SK-N-SH (cell line): ENCODE measurements around the gene GRAMD2A. TPM values are rescaled to one million over a fixed set of nuclear protein-coding genes. Genes with fewer than 3 reads are reported as not detected.

ENCODE experiments used
- CTCF ChIA-PET: fragments of 300-600, 350-600 bp; formaldehyde crosslinking; extraction: SDS; loops from one replicate; lab custom pipeline; 2021; lab: Yijun Ruan, JAX
- POLR2A ChIA-PET: fragments of 350-600 bp; sonication (Branson Sonifier 250); formaldehyde crosslinking; extraction: SDS; loops from one replicate; lab custom pipeline; 2020; ENCODE audit warnings: antibody characterized with exemption, inconsistent platforms; lab: Yijun Ruan, JAX
- DNase-seq: peaks from one replicate; pipeline ENCODE4 v3.0.0; 2012
- H2AFZ ChIP-seq: fragments of 200-600 bp; sonication (generic); 2 replicates; pipeline ENCODE4 v1.8.1; 2016; ENCODE audit warnings: antibody characterized with exemption, mild to moderate bottlenecking, low read depth
- H3F3A ChIP-seq: fragments of 200-600 bp; sonication (generic); replicated peaks from 2 replicates; pipeline ENCODE3; 2016; ENCODE audit warnings: antibody characterized with exemption, mild to moderate bottlenecking; ENCODE audit not compliant: insufficient read depth
- H3K27ac ChIP-seq, 2 experiments: fragments of 200-500 bp in 1 of 2; fragments of 200-600 bp in 1 of 2; sonication (Bioruptor generic) in 1 of 2; sonication (generic), shearing (Covaris generic) in 1 of 2; 2 replicates each; pipeline versions ENCODE4 v1.5.1 to v1.6.1; 2014 to 2016; ENCODE audit warnings: low read depth in 2 of 2, inconsistent platforms in 1 of 2, low read length in 1 of 2, mild to moderate bottlenecking in 1 of 2, mixed read lengths in 1 of 2
- H3K27me3 ChIP-seq: fragments of 200-600 bp; sonication (generic), shearing (Covaris generic); 2 replicates; pipeline ENCODE4 v1.6.1; 2016; ENCODE audit warnings: mixed run types; ENCODE audit not compliant: insufficient read depth
- H3K36me3 ChIP-seq, 2 experiments: fragments of 200-500 bp in 1 of 2; fragments of 200-600 bp in 1 of 2; sonication (Bioruptor generic) in 1 of 2; sonication (generic) in 1 of 2; replicated peaks in 1 of 2; 2 replicates each; pipeline versions ENCODE3 to v1.5.1; 2014 to 2016; ENCODE audit warnings: low read length in 1 of 2, mild to moderate bottlenecking in 1 of 2; ENCODE audit not compliant: insufficient read depth in 2 of 2, control insufficient read depth in 1 of 2
- H3K4me1 ChIP-seq, 2 experiments: fragments of 200-500 bp in 1 of 2; fragments of 200-600 bp in 1 of 2; sonication (Bioruptor generic) in 1 of 2; sonication (generic), shearing (Covaris generic) in 1 of 2; 2 replicates each; pipeline versions ENCODE4 v1.5.1 to v1.6.1; 2014 to 2016; ENCODE audit warnings: low read depth in 1 of 2, low read length in 1 of 2, mixed run types in 1 of 2; ENCODE audit not compliant: insufficient read depth in 2 of 2, control insufficient read depth in 1 of 2
- H3K4me2 ChIP-seq: fragments of 200-600 bp; sonication (generic), shearing (Covaris generic); 2 replicates; pipeline ENCODE4 v1.6.1; 2017; ENCODE audit warnings: mixed run types
- H3K4me3 ChIP-seq, 2 experiments: fragments of 200-500 bp in 1 of 2; fragments of 200-600 bp in 1 of 2; sonication (Bioruptor generic) in 1 of 2; sonication (generic), shearing (Covaris generic) in 1 of 2; 2 replicates each; pipeline versions ENCODE4 v1.5.1 to v1.8.1; 2014 to 2016; ENCODE audit warnings: low read depth in 2 of 2, inconsistent platforms in 1 of 2, low read length in 1 of 2, mild to moderate bottlenecking in 1 of 2, mixed read lengths in 1 of 2, moderate library complexity in 1 of 2
- H3K79me2 ChIP-seq: fragments of 200-600 bp; sonication (generic); 2 replicates; pipeline ENCODE4 v1.8.1; 2017; ENCODE audit warnings: mild to moderate bottlenecking; ENCODE audit not compliant: insufficient read depth
- H3K9ac ChIP-seq: fragments of 200-600 bp; sonication (generic); 2 replicates; pipeline ENCODE4 v1.6.1; 2017; ENCODE audit warnings: mixed run types
- H3K9me2 ChIP-seq: fragments of 200-600 bp; sonication (generic); 2 replicates; pipeline ENCODE4 v1.6.1; 2017; ENCODE audit warnings: mixed run types
- H3K9me3 ChIP-seq: fragments of 200-600 bp; sonication (generic); 2 replicates; pipeline ENCODE4 v1.6.1; 2017; ENCODE audit warnings: mixed run types, mild to moderate bottlenecking, moderate library complexity
- H4K20me1 ChIP-seq: fragments of 200-600 bp; sonication (generic); 2 replicates; pipeline ENCODE4 v1.6.1; 2017; ENCODE audit warnings: mild to moderate bottlenecking, mixed run types; ENCODE audit not compliant: insufficient read depth
- EZH2phosphoT487 ChIP-seq: fragments of 200-600 bp; sonication (generic); IDR thresholded peaks from 2 replicates; pipeline ENCODE4 v1.6.1; 2017; ENCODE audit warnings: low read depth, mixed run types, mild to moderate bottlenecking, antibody characterized with exemption, moderate library complexity, borderline replicate concordance
- FOSL2 ChIP-seq: IDR thresholded peaks from 2 replicates; pipeline ENCODE4 v1.4.0; 2012; ENCODE audit warnings: low read depth, mild to moderate bottlenecking, moderate library complexity, borderline replicate concordance
- FOXM1 ChIP-seq: IDR thresholded peaks from 2 replicates; pipeline ENCODE4 v1.4.0; 2012; ENCODE audit warnings: low read depth, mild to moderate bottlenecking
- MAX ChIP-seq: IDR thresholded peaks from 2 replicates; pipeline ENCODE4 v1.4.0; 2012; ENCODE audit warnings: low read depth
- MXI1 ChIP-seq: IDR thresholded peaks from 2 replicates; pipeline ENCODE4 v1.6.1; 2012; ENCODE audit warnings: mild to moderate bottlenecking, low read depth, low read length, improper control_type of control experiment
- NFIC ChIP-seq: IDR thresholded peaks from 2 replicates; pipeline ENCODE4 v1.4.0; 2012; ENCODE audit warnings: borderline replicate concordance
- POLR2AphosphoS5 ChIP-seq: IDR thresholded peaks from 2 replicates; pipeline ENCODE4 v1.6.1; 2012; ENCODE audit warnings: low read depth, low read length
- RAD21 ChIP-seq: IDR thresholded peaks from 2 replicates; pipeline ENCODE4 v1.6.1; 2012; ENCODE audit warnings: mild to moderate bottlenecking, low read length
- RCOR1 ChIP-seq: fragments of 150-350 bp; IDR thresholded peaks from 2 replicates; pipeline ENCODE4 v1.6.1; 2017; ENCODE audit warnings: antibody characterized with exemption, low read length
- RFX5 ChIP-seq: IDR thresholded peaks from 2 replicates; pipeline ENCODE4 v1.6.1; 2012; ENCODE audit warnings: mild to moderate bottlenecking, improper control_type of control experiment, low read length
- RXRA ChIP-seq: IDR thresholded peaks from 2 replicates; pipeline ENCODE4 v1.4.0; 2012; ENCODE audit warnings: low read depth, mild to moderate bottlenecking, borderline replicate concordance
- SIN3A ChIP-seq: IDR thresholded peaks from 2 replicates; pipeline ENCODE4 v1.6.1; 2012; ENCODE audit warnings: low read depth, mild to moderate bottlenecking, low read length, moderate library complexity, borderline replicate concordance
- SMC3 ChIP-seq: IDR thresholded peaks from 2 replicates; pipeline ENCODE4 v1.6.1; 2012; ENCODE audit warnings: low read depth, low read length, improper control_type of control experiment
- TCF12 ChIP-seq: IDR thresholded peaks from 2 replicates; pipeline ENCODE4 v1.4.0; 2012
- USF2 ChIP-seq: fragments of 150-350 bp; IDR thresholded peaks from 2 replicates; pipeline ENCODE4 v1.6.1; 2017; ENCODE audit warnings: antibody characterized with exemption, low read length, low read depth, borderline replicate concordance
- YY1 ChIP-seq: IDR thresholded peaks from 2 replicates; pipeline ENCODE4 v1.4.0; 2012; ENCODE audit warnings: low read depth, mild to moderate bottlenecking
- WGBS: methylation state at CpG from one replicate; pipeline ENCODE4 v1.1.6; 2017; ENCODE audit warnings: low lambda C conversion rate; 5-methylcytosine and 5-hydroxymethylcytosine counted together
- polyA plus RNA-seq, 3 experiments: library from polyadenylated mRNA; depleted of rRNA; stranded (reverse); fragments of >200 nt; gene quantifications; 2 replicates each; pipeline ENCODE4 v1.2.3, GENCODE V29; 2012
- TF ChIP-seq, protein P1 (sequence below): fragments of 150-350 bp; IDR thresholded peaks from 2 replicates; pipeline ENCODE4 v1.6.1; 2016; ENCODE audit warnings: mild to moderate bottlenecking, low read depth, low read length

The GRAMD2A gene
- polyA plus RNA-seq, 1 of the 3 experiments (the other 2 are of a cell fraction) = 0.10 TPM

DNA sequence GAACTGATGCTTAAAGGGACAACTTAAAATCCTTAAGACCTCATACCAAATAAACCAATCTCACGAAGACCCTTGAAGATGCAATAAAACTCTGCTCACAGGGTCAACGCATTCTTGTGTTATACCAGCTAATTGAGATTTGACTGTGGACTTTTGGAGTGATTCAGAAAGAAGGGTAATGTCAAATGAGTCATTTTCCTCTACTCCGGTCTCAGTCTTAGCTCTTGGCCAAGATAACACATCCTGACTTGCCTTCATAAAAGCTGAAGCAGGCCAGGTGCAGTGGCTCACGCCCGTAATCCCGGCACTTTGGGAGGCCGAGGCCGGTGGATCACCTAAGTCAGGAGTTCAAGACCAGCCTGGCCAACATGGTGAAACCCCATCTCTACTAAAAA lies 29.6 kb upstream of the GRAMD2A start (continued):
- TF ChIP-seq EZH2phosphoT487 = no peak
- TF ChIP-seq POLR2AphosphoS5 = no peak
- no peak for TF ChIP-seq YY1
- no peak for TF ChIP-seq SMC3
- no peak for TF ChIP-seq RXRA
- no peak for TF ChIP-seq RCOR1
- TF ChIP-seq MAX = peak; percentile 30; the same call in 1 of the 2 replicates
- no peak for TF ChIP-seq RFX5
- TF ChIP-seq FOSL2 = peak; percentile 92
- peak; percentile 64 for TF ChIP-seq TCF12
- no peak for TF ChIP-seq FOXM1
- no peak for TF ChIP-seq MXI1

DNA sequence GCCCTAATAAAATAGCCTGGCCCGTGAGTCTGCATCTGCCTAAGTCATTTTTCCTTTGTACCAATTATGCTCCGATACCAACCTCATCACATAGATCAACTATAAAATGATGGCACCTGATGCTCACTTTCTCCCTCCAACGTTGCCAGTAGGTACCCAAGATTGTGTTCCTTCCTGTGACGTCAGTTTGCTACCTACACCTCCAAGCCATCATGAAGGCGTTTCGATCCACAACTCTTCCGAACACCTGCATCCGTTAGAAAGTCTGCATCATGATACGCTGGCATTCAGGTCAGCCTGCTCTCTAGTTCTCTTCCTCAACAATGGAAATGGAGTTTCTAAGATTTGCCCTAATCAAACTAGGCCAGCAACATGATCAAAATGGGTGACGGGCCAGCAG lies 25.7 kb upstream of the GRAMD2A start:
- Histone ChIP-seq H3K9me2 (no peaks in the 10 kb centered on the region), H3K4me3 (no peak overlapping the region; a peak in 1 of 4 replicates), H4K20me1 (peaks cover 100% of the 10 kb centered on the region), H3K9ac (no peak overlapping the region), H3F3A (peaks cover 78% of the 10 kb centered on the region), H3K27ac (peak overlapping the region; percentile 12 to 55; a peak in 3 of 4 replicates), H3K4me2 (peak overlapping the region; percentile 61), H2AFZ (no peak overlapping the region), H3K27me3 (no peaks in the 10 kb centered on the region), H3K4me1 (peaks cover 49 to 69% of the 10 kb centered on the region in 2 experiments), H3K36me3 (peaks cover 60 to 64% of the 10 kb centered on the region in 2 experiments), H3K79me2 (peaks cover 100% of the 10 kb centered on the region), H3K9me3 (no peaks in the 10 kb centered on the region)
- DNase-seq = no peak
- TF ChIP-seq MAX = no peak
- no peak for TF ChIP-seq NFIC
- TF ChIP-seq MXI1 = no peak
- TF ChIP-seq, protein P1, sequence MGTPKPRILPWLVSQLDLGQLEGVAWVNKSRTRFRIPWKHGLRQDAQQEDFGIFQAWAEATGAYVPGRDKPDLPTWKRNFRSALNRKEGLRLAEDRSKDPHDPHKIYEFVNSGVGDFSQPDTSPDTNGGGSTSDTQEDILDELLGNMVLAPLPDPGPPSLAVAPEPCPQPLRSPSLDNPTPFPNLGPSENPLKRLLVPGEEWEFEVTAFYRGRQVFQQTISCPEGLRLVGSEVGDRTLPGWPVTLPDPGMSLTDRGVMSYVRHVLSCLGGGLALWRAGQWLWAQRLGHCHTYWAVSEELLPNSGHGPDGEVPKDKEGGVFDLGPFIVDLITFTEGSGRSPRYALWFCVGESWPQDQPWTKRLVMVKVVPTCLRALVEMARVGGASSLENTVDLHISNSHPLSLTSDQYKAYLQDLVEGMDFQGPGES = no peak
- TF ChIP-seq EZH2phosphoT487 = no peak
- TF ChIP-seq FOXM1 = no peak
- no peak for TF ChIP-seq RAD21
- TF ChIP-seq SIN3A = no peak
- TF ChIP-seq USF2 = no peak
- TF ChIP-seq RXRA = no peak
- WGBS = 80% methylated on average over 10 of the region's 10 CpGs
- ChIA-PET POLR2A (no interaction called here), CTCF (interaction anchor here (1.3 to 1.8 kb wide), 2 partner anchors 10 to 22 kb away, joined by 3 to 5 read pairs; no protein-coding TSS in a partner anchor)
